Muscle layer of colon (tissue), 2 donors: Measurements from ENCODE around the gene NCKAP5L.

Experiments used
- H3K27ac ChIP-seq: one replicate; pipeline ENCODE4 v1.7.0; 2013; ENCODE audit warnings: low read depth, mild to moderate bottlenecking, low read length, moderate library complexity
- H3K27me3 ChIP-seq, 2 donors: one replicate each; pipeline ENCODE4 v1.7.0; 2013; ENCODE audit warnings: low read length in 2 of 2, mild to moderate bottlenecking in 2 of 2; ENCODE audit not compliant: insufficient read depth in 2 of 2, control insufficient read depth in 1 of 2
- H3K36me3 ChIP-seq: one replicate; pipeline ENCODE4 v1.7.0; 2013; ENCODE audit warnings: mild to moderate bottlenecking, low read length; ENCODE audit not compliant: insufficient read depth
- H3K4me1 ChIP-seq: one replicate; pipeline ENCODE4 v1.7.0; 2013; ENCODE audit warnings: mild to moderate bottlenecking, low read length; ENCODE audit not compliant: insufficient read depth
- H3K4me3 ChIP-seq, 2 donors: one replicate each; pipeline ENCODE4 v1.7.0; 2013; ENCODE audit warnings: low read length in 2 of 2, low read depth in 1 of 2, mild to moderate bottlenecking in 1 of 2, moderate library complexity in 1 of 2
- H3K9ac ChIP-seq: one replicate; pipeline ENCODE4 v1.7.0; 2013; ENCODE audit warnings: low read length
- H3K9me3 ChIP-seq: one replicate; pipeline ENCODE4 v1.7.0; 2013; ENCODE audit warnings: mild to moderate bottlenecking, low read length
- donor health status: abdominal sarcoma.
- donor health status: Adenocarcinoma of cecum.

The NCKAP5L gene

DNA sequence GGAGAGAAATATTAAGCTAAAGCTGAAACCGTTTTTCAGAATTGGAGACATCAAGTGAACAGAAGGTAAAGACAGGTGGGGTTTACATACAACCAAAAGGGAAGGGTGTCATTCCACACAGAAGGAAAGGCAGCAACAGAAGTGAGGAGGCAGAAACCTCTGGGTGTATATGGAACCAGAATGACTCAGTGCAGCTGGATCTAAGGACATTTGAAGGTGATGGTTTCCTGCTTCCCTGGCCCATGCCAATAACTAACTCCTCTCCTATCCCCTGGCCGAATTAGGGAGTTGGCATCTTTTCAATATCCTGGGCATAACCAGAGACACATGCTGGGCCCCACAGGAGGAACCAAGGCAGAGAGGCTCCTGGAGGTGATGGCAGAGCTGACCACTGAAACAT is 8.4 kb downstream of the NCKAP5L start:
- Histone ChIP-seq H3K9ac (no peak overlapping the region), H3K27me3 (no peaks in the 10 kb centered on the region), H3K4me1 (peaks cover 26% of the 10 kb centered on the region), H3K4me3 (no peak overlapping the region), H3K27ac (no peak overlapping the region), H3K36me3 (peaks cover 10% of the 10 kb centered on the region), H3K9me3 (no peaks in the 10 kb centered on the region)

DNA sequence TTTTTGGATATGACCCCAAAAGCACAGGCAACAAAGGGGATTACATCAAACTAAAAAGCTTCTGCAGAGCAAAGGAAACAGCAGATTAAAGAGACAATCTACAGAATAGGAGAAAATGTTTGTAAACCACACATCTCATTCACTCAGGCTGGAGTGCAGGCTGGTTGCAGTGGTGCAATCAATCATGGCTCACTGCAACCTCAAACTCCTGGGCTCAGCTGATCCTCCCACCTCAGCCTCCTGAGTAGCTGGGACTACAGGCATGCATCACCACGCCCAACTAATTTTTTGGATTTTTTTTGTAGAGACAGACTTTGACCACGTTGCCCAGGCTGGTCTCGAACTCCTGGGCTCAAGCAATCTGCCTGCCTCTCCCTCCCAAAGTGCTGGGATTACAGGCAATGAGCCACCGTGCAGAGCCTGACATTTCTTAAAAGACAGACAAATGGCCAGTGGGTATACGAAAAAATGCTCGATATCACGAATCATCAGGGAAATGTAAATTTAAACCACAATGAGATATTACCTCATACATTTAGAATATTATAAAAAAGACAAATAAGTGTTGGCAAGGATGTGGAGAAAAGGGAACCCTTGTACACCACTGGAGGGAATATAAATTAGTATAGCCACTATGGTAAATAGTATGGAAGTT is 9.8 kb downstream of the NCKAP5L start:
- Histone ChIP-seq H3K27ac (no peak overlapping the region), H3K9me3 (no peaks in the 10 kb centered on the region), H3K4me1 (peaks cover 14% of the 10 kb centered on the region), H3K4me3 (no peak overlapping the region), H3K27me3 (no peaks in the 10 kb centered on the region), H3K36me3 (peaks cover 10% of the 10 kb centered on the region), H3K9ac (no peak overlapping the region)

DNA sequence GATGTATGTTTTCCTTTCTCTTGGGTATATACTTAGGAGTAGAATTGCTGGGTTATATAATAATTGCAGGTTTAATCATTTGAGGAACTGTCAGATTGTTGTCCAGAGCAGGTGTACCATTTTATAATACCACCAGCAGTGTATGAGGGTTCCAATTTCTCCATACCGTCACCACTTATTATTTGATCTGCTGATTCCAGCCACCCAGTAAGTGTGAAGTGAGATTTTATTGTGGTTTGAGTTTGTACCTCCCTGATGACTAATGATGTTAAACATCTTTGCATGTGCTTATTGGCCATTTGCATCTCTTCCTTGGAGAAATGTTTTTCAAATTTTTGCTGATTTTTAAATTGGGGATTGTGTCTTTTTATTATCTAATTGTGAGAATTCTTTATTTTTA is 15.1 kb downstream of the NCKAP5L start:
- Histone ChIP-seq H3K27me3 (no peaks in the 10 kb centered on the region), H3K4me3 (no peak overlapping the region), H3K9ac (no peak overlapping the region), H3K4me1 (peaks cover 14% of the 10 kb centered on the region), H3K36me3 (peaks cover 4% of the 10 kb centered on the region), H3K9me3 (no peaks in the 10 kb centered on the region), H3K27ac (no peak overlapping the region)

DNA sequence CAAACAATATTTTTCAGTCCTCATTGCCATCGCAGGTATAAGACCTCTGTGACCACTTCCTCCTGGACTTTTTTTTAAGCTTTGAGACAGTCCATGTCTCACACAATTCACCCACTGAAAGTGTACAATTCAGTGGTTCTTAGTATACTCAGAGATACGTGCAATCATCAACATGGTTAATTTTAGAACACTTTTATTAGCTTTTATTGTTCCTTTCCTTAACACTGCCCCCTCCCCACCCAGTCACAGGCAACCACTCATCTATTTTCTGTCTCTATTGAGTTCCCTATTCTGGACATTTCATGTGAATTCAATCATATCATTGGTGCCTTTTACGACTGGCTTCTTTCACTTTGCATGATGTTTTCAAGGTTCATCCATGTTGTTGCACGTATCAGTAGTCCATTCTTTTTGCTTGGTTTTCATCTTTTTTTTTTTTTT is 16.2 kb downstream of the NCKAP5L start:
- H3K36me3 ChIP-seq, result peaks cover 4% of the 10 kb centered on the region
- H3K9ac ChIP-seq, result no peak overlapping the region
- H3K27ac ChIP-seq, result no peak overlapping the region
- H3K9me3 ChIP-seq, result no peaks in the 10 kb centered on the region
- H3K4me3 ChIP-seq, result no peak overlapping the region
- no peaks in the 10 kb centered on the region for H3K27me3 ChIP-seq
- H3K4me1 ChIP-seq, result peaks cover 14% of the 10 kb centered on the region

DNA sequence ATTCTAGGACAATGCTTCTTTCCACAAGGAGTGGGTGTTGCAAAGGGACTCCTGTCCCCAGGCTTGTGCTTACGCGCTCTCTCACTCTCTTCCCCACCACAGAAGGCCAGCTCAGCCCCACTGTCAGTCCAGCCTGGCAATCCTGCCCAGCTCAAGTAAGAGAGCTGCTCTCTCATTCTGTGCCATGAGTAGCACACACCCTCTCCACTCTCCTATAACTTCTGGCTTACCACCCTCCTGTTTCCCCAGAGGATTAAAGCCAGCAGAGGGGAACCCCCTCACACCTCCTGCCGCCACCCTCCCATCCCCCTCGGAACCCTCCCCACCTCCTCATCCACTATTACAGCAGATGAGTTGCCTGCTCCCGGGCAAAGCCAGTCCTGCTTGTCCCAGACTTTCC is 17.1 kb downstream of the NCKAP5L start:
- no peaks in the 10 kb centered on the region for H3K9me3 ChIP-seq
- no peak overlapping the region for H3K9ac ChIP-seq
- peaks cover 18% of the 10 kb centered on the region for H3K4me1 ChIP-seq
- H3K4me3 ChIP-seq, result no peak overlapping the region
- H3K36me3 ChIP-seq, result peaks cover 5% of the 10 kb centered on the region
- no peaks in the 10 kb centered on the region for H3K27me3 ChIP-seq
- no peak overlapping the region for H3K27ac ChIP-seq

DNA sequence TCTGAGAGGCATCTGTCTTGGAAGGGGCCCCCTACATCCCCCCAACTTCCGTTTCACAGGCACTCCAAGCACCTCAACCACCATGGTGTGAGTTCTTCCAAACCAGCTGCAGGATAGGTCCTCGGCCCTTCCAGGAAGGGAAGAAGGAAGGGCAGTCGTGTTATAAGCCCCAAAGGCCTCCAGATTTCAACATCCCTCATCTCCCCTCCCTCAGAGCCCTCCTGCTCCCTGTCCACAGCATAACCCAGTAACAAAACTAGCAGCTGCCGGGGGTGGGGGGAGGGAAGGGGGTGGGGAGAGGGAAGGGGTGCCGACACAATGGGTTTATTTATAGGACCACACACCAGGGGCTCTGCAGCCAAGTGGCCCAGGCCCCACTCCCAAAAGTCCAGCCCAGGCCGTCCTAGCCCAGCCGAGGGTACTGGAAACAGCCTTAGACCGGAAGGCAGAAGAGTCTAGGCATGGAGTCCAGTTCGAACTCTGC is 18.3 kb downstream of the NCKAP5L start:
- Histone ChIP-seq H3K27ac (no peak overlapping the region), H3K9ac (no peak overlapping the region), H3K4me1 (peaks cover 18% of the 10 kb centered on the region), H3K27me3 (no peaks in the 10 kb centered on the region), H3K4me3 (no peak overlapping the region), H3K36me3 (peaks cover 12% of the 10 kb centered on the region), H3K9me3 (no peaks in the 10 kb centered on the region)

DNA sequence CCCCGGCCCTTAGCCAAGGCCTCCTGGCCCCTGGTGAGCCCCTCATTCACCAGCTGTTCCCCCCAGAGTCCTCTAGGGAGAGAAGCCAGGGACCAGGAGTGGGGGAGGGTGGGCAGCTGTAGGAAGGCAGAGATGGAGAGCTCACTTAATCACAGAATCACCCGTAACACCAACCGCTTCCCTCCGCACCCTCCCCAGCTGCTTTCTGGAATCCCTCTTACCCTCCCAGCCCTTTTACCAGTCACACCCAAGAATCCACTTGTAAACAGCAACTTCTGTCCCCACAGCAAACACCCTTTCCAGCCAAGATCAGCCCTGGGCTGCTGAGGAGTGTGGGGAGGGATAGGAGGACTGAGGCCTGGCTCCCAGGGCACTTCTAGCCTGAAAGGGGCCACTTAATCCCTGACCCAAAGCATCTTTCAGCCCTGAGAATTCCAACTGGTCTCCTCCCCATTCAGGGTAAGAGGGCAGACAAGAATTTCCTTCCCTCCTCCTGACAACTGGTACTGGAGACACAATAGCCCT is 18.8 kb downstream of the NCKAP5L start:
- Histone ChIP-seq H3K27me3 (no peaks in the 10 kb centered on the region), H3K36me3 (peaks cover 17% of the 10 kb centered on the region), H3K9me3 (no peaks in the 10 kb centered on the region), H3K4me3 (no peak overlapping the region), H3K9ac (no peak overlapping the region), H3K27ac (no peak overlapping the region), H3K4me1 (peaks cover 18% of the 10 kb centered on the region)

DNA sequence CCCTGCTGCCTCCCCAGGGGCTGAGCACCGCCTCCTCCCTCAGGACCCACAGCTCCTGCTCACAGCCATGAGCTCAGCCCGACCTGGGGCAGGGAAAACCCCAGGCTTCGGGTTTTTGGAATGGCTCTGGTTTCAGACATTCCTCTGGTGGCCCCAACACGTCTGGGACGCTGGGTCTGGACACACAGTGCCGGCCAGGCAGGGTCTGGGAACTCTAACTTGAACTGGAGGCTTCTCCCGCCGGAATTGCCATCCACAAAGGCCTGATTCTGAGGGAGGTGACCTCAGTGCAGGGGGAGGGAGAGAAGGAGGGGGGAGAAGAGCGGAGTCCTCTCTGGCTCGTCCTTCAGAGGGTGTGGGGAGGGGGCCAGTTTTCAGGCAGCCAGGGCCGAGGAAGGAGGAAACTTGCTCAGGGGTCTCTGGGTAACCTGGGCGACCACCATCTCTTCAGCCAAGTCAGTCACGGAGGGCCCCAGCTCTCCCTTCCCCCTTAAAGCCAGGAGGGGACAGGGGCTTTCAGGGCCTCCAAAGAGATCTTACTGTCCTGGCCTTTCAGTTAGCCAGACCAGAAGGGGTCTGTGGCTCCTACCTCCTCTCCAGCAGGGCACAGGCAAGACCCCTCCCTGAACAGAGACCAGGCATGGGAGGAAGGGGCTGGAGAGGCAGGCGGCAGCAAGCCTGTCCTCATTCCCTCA is 19.4 kb downstream of the NCKAP5L start:
- H3K27me3 ChIP-seq, result no peaks in the 10 kb centered on the region
- H3K27ac ChIP-seq, result peak overlapping the region; percentile 7
- H3K36me3 ChIP-seq, result peaks cover 23% of the 10 kb centered on the region
- H3K4me3 ChIP-seq, result no peak overlapping the region
- H3K9ac ChIP-seq, result no peak overlapping the region
- H3K4me1 ChIP-seq, result peaks cover 18% of the 10 kb centered on the region
- no peaks in the 10 kb centered on the region for H3K9me3 ChIP-seq

DNA sequence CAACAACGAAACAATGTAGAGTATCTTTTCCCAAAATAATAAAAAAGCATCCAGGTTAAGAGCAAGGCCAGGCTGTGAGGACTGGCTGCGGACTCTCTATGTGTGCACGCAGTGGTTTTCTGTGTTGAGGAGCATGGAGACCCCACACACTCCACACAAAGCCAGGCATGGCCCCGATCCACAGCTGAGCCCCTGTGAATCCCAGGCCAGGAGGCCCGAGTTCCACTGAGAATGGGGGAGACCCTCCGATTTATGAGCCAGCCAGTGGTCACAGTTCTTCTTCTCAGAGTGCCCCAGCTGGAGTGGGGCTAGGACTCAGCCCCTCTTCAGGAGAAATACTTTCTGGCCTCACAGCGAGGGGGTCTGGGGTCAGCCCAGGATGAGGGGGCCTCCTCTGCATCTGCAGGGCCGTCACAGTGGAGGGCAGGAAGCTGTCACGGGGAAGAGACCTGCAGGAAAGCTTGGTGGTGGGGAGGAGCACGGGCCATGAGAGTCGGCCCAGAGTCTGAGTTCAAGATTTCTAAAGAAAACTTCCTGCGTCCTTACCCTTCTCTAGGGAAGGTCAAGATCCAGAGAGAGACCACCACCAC is 20.1 kb downstream of the NCKAP5L start:
- Histone ChIP-seq H3K27ac (peak overlapping the region; percentile 7), H3K9me3 (no peaks in the 10 kb centered on the region), H3K27me3 (no peaks in the 10 kb centered on the region), H3K36me3 (peaks cover 31% of the 10 kb centered on the region), H3K9ac (no peak overlapping the region), H3K4me3 (no peak overlapping the region), H3K4me1 (peaks cover 18% of the 10 kb centered on the region)

DNA sequence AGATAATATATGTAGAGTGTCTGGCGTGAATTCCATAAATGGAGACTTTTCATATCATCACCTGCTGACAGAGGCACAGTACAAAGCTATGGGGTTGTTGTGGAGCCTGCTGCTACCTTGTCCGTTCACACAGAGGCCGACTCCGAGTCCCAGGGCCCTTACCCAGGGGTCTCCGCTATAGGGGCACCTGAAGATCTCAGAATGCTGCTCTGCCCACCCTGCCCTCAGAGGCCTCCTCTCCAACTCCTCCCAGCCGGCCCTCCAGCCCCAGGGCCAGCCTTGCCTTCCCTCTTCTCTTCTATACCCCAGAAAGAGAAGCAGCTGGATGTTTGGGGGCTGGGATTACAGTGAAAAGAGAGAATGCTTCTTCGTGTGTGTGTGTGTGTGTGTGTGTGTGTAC is 21.3 kb downstream of the NCKAP5L start:
- peaks cover 18% of the 10 kb centered on the region for H3K4me1 ChIP-seq
- H3K4me3 ChIP-seq, result no peak overlapping the region
- no peaks in the 10 kb centered on the region for H3K9me3 ChIP-seq
- H3K27me3 ChIP-seq, result no peaks in the 10 kb centered on the region
- H3K9ac ChIP-seq, result no peak overlapping the region
- no peak overlapping the region for H3K27ac ChIP-seq
- H3K36me3 ChIP-seq, result peaks cover 38% of the 10 kb centered on the region

DNA sequence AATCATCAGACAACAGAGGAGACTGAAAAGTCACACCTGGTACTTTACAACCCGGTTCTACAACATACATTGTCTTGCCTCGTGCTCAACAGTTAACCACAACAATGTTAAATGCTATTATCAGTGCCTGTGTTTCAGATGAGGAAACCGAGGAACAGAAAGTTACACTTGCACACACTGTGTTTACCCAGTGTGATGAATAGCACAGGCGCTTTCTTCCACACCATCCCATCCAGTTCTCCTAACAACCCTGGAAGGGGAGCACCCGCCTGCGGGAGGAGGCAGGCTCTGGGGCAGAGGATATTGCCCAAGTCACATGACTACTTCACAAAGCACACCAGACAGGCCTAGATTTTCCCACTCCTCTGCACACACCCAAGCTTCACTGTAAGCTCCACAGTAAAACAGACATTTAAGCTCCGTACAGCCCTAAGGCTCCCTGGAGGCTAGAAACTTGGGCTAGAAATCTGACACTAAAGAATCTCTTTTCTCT is 21.8 kb downstream of the NCKAP5L start:
- Histone ChIP-seq H3K36me3 (peaks cover 43% of the 10 kb centered on the region), H3K9ac (no peak overlapping the region), H3K27ac (no peak overlapping the region), H3K4me3 (no peak overlapping the region), H3K4me1 (peaks cover 18% of the 10 kb centered on the region), H3K9me3 (no peaks in the 10 kb centered on the region), H3K27me3 (no peaks in the 10 kb centered on the region)
